GM21423 (cell line): ENCODE data around the gene SCYL2.
A peak's percentile ranks its signal among the peaks of the same experiment; 100 is the strongest.
"Not testable (repeated sequence)": the region's sequence is repeated elsewhere in the genome, so short reads cannot be mapped to it uniquely, and the experiment has no call there.

ENCODE experiments used
- ATAC-seq: cut with Tn5 transposase; IDR thresholded peaks from one replicate; pipeline ENCODE4 v1.9.1; 2021; ENCODE audit warnings: mild to moderate bottlenecking, moderate library complexity; ENCODE audit not compliant: unreplicated experiment

SCYL2 gene, protein sequence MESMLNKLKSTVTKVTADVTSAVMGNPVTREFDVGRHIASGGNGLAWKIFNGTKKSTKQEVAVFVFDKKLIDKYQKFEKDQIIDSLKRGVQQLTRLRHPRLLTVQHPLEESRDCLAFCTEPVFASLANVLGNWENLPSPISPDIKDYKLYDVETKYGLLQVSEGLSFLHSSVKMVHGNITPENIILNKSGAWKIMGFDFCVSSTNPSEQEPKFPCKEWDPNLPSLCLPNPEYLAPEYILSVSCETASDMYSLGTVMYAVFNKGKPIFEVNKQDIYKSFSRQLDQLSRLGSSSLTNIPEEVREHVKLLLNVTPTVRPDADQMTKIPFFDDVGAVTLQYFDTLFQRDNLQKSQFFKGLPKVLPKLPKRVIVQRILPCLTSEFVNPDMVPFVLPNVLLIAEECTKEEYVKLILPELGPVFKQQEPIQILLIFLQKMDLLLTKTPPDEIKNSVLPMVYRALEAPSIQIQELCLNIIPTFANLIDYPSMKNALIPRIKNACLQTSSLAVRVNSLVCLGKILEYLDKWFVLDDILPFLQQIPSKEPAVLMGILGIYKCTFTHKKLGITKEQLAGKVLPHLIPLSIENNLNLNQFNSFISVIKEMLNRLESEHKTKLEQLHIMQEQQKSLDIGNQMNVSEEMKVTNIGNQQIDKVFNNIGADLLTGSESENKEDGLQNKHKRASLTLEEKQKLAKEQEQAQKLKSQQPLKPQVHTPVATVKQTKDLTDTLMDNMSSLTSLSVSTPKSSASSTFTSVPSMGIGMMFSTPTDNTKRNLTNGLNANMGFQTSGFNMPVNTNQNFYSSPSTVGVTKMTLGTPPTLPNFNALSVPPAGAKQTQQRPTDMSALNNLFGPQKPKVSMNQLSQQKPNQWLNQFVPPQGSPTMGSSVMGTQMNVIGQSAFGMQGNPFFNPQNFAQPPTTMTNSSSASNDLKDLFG

DNA sequence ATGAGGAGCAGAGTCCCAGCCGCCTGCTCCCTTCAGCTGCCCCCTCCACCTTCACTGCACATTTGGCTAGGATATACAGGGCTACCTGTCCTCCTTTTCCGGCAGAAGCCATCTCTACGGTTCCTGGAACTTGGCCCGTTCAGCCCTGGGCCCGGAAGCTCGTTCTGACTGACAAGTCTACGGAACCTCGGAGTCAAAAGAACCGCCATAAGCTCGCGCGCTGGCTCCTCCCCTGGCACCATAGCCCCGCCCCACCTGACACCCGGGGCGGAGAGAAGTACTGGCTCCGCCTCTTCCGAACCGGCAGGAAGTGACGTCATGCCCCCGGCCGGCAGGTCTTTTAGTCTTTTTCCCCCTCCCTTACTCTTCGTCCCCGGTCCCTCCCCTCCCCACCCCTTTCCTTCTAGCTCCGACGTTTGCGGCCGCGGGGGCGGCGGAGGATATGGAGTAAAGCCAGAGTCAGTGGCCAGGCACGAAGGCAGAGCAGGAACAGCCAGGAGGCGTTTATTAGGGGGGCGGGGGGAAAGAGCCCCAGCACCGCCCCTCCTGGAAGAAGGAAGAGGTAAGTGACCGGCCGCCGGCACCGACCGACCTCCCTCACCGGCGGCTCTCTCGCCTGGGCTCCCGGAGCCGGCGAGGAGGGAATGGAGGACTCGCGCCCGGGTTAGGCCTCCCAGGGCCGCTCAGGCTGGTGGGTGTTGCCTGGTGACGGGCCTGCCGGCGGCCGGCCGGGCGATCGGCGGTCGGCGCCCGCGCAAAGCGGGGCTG is at the start of gene SCYL2, which contains the start of gene DEPDC4:
Gene SCYL2, plus strand, starts transcription at position 343 of the 768 bp plus-strand sequence. CDS start 15,794 bp downstream, outside the sequence.
Gene DEPDC4, minus strand, starts transcription at position 245 of the 768 bp plus-strand sequence. Its CDS starts 3 bp downstream, at position 242.
- peak; percentile 88 for ATAC-seq

DNA sequence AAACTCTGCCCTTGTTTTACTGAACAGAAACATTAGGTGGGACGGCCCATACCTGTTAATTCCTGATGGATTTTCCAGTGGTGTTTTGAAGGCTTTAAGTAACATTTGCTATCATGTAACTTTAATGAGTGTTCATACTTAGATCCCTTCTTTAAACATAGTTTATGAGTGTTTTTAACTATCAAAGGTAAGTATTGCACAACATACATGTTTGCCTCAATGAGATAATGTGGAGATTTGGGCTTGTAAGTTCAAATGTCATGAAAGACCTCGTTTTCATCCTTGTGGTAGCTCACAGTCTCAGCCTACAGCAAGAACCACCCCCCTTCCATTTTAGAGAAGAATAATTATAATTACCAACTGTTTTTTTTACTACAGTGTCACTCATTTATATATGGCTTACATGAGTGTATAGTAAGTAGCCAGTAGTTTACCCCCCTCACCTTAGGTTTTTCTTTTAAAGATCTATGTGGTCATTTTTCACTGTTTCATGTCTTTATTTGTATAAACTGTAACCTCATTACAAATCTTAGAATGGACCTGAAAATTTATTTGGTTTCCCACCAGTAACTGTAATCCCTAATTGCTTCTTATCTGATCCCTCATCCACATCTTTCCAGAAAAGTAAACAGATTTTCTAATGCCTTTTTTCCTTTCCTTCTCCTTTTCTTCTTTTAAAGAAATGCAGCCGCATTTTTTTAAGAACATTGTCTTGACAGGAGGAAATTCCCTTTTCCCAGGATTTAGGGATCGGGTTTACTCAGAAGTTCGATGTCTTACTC is 47.5 kb upstream of the SCYL2 start:
- no peak for ATAC-seq

DNA sequence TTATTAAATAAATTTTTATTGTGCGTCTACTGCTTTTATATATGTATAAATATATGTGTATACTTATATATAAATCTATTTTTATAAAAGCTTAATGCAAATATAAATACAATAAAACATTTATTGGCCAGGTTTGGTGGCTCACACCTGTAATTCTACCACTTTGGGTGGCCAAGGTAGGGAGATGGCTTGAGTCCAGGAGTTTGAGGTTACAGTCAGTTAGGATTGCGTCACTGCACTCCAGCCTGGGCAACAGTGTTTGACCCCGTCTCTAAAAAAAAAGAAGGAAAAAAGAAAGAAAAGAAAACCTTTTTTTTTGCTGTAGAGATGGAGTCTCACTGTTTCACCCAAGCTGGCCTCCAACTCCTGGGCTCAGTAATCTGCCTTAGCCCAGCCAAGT is 45.5 kb upstream of the SCYL2 start:
- no peak for ATAC-seq

DNA sequence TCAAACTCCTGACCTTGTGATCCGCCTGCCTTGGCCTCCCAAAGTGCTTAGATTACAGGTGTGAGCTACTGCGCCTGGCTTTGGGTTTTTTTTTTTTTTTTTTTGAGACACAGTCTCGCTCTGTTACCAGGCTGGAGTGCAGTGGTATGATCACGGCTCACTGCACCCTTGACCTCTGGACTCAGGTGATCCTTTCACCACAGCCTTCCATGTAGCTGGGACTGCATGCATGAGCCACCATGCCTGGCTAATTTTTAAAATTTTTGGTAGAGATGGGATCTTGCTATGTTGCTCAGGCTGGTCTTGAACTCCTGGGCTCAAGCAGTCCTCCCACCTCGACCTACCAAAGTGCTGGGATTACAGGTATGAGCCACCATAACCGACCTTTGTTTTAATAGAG is 44.8 kb upstream of the SCYL2 start:
- ATAC-seq, result not testable (repeated sequence)

DNA sequence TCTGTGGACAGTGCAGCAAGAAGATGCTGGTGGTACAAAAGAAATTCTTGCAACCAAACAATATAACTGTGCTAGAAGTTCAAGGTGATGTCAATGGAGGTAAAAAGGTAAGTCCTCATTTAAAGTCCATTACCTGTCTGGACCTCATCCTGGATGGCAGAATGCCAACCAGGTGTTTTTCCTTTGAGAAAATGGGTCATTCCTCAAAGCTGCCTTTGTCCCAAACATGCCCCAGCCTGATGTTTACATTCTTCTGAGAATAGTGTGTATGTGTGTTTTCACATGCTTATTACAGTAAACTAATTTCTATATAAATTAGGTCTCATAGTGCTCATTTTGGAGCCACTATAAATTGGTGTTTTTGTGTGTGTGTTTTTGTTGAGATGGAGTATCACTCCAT is 41.5 kb upstream of the SCYL2 start:
- ATAC-seq, result no peak

DNA sequence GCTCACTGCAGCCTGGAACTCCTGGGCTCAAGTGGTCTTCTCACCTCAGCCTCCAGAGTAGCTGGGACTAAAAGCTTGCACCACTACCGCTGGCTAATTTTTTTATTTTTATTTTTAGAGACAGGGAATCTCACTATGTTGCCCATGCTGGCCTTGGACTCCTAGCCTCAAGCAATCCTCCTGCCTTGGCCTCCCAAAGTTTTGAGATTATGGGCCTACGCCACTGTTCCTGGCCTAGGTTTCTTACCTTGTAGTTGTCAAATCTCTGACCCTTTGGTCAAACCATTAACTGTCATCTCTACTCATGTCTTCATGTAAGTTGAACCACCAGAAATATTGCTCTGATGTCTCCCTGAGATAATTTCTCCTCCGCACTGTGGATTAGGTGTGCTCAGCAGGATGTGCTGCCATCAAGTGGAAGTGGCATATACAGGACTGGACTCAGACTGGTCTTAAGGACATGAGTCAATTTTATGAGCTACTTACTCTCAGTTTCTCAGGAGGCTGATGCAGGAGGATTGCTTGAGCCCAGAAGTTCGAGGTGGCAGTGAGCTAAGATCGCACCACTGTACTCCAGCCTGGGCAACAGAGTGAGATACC is 37.8 kb upstream of the SCYL2 start:
- no peak for ATAC-seq

DNA sequence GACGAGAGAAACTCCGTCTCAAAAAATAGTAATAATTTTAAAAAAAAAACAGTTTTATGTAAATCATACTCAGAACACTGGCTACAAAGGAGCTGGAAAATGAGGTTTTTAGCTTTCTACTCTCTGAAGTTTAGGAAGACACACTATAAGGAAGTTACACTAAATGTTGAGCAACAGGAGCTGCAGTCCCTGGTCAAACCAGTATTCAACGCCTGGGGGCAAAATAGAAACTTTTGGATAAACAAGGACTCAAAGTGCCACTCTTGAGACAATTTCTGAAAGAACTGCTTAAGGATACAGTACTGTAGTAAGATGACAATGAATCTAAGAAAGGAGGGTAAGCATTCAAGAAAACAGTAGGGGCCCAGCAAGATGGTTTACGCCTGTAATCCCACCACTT is 37.1 kb upstream of the SCYL2 start:
- no peak for ATAC-seq

DNA sequence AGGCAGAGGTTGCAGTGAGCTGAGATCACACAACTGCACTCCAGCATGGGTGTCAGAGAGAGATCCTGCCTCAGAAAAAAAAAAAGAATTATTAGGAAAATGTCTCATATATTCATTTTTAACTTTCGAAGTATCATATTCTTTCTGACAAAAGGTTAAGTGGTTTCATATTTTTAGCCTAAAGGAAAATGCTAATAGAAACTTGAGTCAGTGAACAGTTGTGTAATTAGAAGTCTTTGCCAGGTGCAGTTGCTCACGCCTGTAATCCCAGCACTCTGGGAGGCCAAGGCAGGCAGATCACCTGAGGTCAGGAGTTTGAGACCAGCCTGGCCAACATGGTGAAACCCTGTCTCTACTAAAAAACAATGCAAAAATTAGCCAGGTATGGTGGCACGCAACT is 35.1 kb upstream of the SCYL2 start:
- not testable (repeated sequence) for ATAC-seq

DNA sequence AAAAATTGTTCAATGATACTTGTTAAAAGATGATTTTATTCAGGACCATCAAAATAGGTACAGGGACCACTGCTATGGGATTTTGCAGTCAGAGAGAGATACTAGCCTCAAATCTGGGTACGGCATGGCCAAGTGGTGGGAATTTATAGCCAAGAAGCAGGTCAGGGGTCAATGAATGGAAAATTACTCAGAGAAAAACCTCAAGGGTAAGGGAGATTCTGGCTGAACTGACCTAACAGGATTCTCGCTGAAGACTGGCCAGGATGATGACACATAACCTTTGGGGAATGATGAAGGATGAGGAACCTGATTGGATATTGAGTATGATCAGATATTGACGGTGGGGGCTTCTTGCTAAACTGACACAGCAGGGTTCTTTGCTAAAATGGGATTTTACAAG is 32.8 kb upstream of the SCYL2 start:
- ATAC-seq, result no peak

DNA sequence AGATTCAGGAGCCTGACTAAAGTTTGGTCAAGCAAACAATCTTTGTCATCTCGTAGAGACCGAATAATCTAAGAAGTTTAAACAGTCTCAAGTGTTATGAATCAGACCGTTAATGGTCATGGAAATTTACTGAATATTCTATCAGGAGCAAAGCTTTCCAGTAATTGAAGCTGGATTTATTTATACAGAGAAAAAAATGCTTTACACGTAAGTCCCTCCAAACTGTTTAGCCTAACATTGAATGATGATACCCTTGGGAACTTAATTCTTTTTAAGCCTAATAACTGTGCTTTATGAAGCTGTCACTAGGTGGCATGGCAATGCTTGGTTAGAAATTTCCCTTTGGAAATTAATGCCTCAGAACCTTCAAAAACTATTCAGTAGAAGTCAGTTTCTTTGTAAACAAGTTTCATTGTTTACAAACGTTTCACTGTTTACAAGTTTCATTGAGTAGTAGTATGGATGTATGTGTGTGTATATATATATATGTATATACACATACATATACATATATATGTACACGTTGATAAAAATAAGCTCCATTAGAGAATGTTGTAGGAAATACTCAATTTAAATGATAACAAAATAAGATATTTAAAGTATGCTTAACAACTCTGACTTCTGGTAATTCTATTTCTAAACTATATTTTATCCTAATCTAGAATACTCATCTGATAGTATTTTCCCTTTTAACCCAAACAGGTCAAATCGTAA is 32.2 kb upstream of the SCYL2 start:
- peak; percentile 52 for ATAC-seq

DNA sequence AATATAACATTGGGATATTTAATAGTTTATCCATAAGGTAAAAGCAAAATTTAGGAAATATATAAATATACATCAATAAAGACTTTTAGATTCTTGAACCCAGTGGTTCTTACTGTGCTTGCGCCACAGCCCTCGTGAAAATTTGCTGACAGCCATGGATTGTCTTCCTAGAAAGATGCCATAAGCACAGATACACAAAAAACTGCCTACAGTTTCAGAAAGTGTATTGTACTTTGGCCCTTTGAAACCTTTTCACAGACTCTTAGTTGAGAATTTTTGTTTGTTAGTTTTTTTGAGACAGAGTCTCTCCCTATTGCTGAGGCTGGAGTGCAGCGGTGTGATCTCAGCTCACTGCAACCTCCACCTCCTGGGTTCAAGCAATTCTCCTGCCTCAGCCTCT is 28.2 kb upstream of the SCYL2 start:
- ATAC-seq, result no peak

DNA sequence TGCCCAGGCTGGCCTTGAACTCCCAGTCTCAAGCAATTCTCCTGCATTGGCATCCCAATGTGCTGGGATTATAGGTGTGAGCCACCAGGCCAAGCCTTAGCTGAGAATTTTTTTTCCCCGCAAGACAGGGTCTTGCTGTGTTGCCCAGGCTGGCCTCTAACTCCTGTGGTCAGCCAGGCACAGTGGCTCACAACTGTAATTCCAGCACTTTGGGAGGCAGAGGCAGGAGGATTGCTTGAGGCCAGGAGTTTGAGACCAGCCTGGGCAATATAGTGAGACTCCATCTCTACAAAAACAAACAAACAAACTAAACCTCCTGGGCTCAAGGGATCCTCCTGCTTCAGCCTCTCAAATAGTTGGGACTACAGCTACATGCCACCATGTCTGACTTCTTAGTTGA is 27.4 kb upstream of the SCYL2 start:
- ATAC-seq, result no peak

DNA sequence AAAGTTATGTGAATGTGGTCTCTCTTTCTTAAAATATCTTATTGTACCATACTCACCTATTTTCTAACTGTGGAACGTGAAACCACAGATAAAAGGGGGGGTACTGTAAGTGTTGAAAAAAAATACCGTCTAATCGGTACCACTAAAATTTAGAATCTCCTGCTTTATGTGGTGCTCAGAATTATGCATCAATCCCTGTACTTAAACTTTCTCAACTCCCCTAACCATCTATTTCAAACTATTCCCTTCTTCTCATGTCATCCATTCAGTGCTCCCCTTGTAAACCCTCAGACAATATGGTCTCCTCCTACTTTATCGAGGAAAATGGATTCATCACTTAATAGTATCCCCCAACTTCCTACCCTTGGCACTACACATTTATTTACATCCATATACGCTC is 23.8 kb upstream of the SCYL2 start:
- ATAC-seq, result no peak

DNA sequence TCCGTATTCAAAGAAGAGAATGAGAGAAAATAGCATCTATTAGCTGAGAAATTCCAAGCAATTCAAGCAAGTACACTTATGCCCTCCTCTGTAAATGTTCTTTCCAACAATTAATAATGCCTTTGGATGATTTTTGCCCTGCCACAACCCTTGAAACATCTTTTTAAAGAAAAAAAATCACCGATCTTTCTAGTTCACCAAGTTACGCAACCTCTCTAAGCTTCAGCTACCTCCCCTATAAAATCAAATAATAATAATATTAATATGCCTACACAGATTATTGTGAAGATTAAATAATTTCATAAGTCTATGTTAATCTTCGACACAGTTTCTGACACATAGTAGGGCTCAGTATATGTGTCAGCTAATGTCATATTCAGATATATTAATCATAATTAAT is 19.2 kb upstream of the SCYL2 start:
- no peak for ATAC-seq

DNA sequence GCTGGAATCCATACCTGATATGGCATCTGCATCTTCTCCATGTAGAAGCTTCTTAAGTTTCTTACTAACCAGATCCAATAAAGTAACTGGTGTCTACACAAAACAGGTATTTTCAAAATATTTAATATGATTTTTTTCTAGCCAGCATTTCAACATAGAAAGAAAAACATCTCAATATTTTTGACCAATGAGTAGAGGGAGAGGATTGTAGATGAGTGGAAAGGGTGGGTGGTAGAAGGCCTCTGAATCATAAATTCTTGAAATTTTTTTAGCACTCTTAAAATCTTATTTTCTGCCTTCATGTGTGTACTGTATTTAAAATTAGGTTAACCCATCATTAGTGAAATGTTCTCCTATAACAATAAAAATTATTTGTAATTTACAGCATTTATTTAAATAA is 18.1 kb upstream of the SCYL2 start:
- ATAC-seq, result no peak

DNA sequence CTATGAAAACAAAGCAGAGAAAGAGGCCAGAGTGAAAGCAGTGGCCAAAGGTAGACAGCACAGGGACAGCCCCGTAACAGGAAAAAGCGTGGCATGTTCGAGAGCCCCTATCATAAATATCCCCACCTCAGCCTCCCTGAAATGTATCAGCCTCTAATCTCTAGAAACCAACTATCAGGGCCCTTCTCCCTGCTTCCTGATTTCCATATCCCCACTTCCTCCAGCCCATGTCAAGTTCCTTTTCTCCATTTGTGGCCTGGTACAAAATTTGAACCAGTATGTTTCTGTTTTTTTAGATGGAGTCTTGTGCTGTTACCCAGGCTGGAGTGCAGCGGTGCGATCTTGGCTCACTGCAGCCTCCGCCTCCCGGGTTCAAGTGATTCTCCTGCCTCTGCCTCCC is 17.0 kb upstream of the SCYL2 start:
- ATAC-seq, result no peak

DNA sequence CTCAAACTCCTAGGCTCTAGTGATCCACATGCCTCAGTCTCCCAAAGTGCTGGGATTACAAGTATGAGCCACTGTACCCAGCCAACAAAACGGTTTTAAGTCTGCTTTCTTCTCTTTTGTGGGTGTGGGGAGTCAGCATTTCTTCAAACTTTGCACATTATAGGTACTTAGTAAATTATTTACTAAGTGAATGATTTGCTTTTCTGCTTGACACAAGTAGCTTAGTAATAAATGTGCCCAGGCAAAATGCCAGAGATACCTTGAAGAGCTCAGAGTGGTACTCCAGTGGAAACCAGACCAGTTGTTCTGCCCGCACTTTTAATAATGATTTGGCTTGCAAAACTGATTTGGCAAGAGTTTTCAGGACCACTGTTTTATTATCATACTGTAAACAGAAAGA is 15.1 kb upstream of the SCYL2 start:
- no peak for ATAC-seq

DNA sequence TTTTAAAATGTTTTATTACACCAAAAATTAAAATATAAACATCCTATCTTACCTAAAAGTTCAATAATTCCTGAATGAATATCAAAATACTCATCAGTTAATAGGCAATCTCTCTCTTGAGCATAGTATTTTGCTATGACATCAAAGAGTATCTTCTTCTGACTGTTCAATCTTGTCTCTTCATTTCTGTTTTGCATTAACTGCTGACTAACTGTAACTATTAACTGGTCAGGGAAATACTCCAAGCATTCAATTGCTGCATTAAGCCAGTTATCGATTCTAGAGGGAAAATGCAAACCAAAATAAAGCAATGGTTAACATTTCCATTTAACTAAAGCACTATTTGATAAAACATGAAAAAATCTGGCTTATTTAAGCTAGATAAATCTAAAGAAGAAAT is 13.5 kb upstream of the SCYL2 start:
- ATAC-seq, result no peak

DNA sequence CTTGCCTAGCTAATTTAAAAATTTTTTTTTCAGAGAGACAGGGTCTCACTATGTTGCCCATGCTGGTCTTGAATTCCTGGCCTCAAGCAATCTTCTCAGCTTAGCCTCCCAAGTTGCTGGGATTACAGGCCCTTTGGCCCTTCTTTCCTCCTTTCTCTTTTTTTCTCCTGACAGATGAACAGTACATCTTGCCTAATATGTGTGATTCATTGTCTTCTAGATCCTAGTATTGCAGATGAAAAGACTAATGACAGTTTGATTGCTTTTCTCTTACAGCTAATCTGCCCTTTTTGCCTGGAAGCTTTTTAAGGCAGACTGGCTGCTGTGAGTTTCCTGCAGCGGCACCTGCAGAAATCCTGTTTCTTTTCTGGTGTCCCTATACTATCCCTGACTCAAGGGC is 12.1 kb upstream of the SCYL2 start:
- no peak for ATAC-seq
